Ascending aorta (tissue), 2 donors: Measurements from ENCODE around the gene ATXN7L1. TPM values are rescaled to one million over a fixed set of nuclear protein-coding genes. Genes with fewer than 3 reads are reported as not detected.

Experiments
- DNase-seq, 2 donors: peaks; one replicate each; pipeline ENCODE4 v3.0.0-alpha.2; 2019; ENCODE audit warnings: low spot score in 2 of 2
- H3K27ac ChIP-seq, 2 donors: fragments of 200-600 bp; sonication (generic); one replicate each; pipeline ENCODE4 v1.5.1; 2016 to 2017; ENCODE audit warnings: mild to moderate bottlenecking in 1 of 2
- H3K27me3 ChIP-seq: fragments of 200-600 bp; sonication (generic); one replicate; pipeline ENCODE4 v1.5.1; 2017
- H3K36me3 ChIP-seq, 2 donors: fragments of 200-600 bp; sonication (generic); one replicate each; pipeline ENCODE4 v1.5.1; 2016
- H3K4me1 ChIP-seq, 2 donors: fragments of 200-600 bp; sonication (generic); one replicate each; pipeline ENCODE4 v1.5.1; 2016 to 2017; ENCODE audit warnings: mild to moderate bottlenecking in 1 of 2
- H3K4me3 ChIP-seq, 2 donors: fragments of 200-600 bp; sonication (generic); one replicate each; pipeline ENCODE4 v1.5.1; 2016 to 2017; ENCODE audit warnings: mild to moderate bottlenecking in 1 of 2
- H3K9me3 ChIP-seq, 2 donors: fragments of 200-600 bp; sonication (generic); one replicate each; pipeline ENCODE4 v1.5.1; 2016
- intact Hi-C: fragments of 100-400 bp; cut with DNase I; formaldehyde crosslinking; loops from one replicate; pipeline ENCODE4 v1.15.1; 2023
- total RNA-seq: library from RNA; depleted of rRNA; stranded (reverse); fragments of >200 nt; gene quantifications from one replicate; pipeline ENCODE4 v1.1.0, GENCODE V29; 2016
- TF ChIP-seq, protein P1 (sequence below), 3 experiments: fragments of 200-600 bp in 2 of 3; fragments of 450-650 bp in 1 of 3; sonication (generic) in 2 of 3; IDR thresholded peaks; one replicate each; pipeline ENCODE4 v1.5.1; 2016 to 2019; ENCODE audit warnings: antibody characterized with exemption in 3 of 3, mild to moderate bottlenecking in 1 of 3, moderate library complexity in 1 of 3

ATXN7L1 gene, protein sequence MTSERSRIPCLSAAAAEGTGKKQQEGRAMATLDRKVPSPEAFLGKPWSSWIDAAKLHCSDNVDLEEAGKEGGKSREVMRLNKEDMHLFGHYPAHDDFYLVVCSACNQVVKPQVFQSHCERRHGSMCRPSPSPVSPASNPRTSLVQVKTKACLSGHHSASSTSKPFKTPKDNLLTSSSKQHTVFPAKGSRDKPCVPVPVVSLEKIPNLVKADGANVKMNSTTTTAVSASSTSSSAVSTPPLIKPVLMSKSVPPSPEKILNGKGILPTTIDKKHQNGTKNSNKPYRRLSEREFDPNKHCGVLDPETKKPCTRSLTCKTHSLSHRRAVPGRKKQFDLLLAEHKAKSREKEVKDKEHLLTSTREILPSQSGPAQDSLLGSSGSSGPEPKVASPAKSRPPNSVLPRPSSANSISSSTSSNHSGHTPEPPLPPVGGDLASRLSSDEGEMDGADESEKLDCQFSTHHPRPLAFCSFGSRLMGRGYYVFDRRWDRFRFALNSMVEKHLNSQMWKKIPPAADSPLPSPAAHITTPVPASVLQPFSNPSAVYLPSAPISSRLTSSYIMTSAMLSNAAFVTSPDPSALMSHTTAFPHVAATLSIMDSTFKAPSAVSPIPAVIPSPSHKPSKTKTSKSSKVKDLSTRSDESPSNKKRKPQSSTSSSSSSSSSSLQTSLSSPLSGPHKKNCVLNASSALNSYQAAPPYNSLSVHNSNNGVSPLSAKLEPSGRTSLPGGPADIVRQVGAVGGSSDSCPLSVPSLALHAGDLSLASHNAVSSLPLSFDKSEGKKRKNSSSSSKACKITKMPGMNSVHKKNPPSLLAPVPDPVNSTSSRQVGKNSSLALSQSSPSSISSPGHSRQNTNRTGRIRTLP
- 7.5 TPM for total RNA-seq

DNA sequence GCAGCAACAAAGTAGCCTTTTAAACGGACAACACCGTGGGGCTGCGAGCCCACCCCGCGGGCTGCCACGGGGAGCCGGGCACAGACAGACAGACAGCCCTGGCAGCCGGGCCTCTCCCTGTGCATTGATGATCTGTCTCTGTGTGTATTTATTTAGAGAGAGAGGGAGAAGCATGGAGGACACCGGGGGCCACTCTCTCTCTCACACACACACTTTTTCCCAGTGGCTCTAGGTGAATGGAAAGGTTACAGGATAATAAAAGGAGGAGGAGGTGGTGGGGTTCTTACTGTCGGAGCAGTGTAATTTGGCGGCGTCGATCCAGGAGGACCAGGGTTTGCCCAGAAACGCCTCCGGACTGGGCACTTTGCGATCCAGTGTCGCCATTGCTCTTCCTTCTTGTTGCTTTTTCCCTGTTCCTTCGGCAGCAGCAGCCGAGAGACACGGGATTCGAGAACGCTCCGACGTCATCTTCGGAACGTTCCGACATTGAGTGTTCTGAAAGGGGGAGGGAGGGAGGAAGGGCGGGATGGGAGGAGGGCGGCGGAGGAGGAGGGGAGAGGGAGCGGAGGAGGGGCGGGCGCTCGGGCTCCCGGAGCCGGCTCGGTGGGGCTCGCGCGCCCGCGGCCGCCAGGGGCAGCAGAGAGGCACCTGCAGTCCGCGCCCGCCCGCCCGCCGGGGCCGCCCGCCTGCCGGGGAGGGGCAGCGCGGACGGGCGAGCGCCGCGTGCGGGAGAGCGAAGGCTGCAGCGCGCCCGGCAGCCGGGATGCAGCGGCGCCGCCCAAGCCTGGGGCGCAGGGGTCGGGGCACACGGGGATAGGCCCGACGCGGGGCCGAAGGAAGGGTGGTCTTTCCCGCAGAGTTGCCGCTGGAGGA is at the start of gene ATXN7L1:
Gene ATXN7L1, minus strand, starts transcription at position 509 of the 873 bp plus-strand sequence. Its CDS starts 41 bp downstream, at position 468.
- H3K4me1 ChIP-seq: peaks cover 3 to 4% of the 10 kb centered on the region in 2 donors
- TF ChIP-seq, protein P1, sequence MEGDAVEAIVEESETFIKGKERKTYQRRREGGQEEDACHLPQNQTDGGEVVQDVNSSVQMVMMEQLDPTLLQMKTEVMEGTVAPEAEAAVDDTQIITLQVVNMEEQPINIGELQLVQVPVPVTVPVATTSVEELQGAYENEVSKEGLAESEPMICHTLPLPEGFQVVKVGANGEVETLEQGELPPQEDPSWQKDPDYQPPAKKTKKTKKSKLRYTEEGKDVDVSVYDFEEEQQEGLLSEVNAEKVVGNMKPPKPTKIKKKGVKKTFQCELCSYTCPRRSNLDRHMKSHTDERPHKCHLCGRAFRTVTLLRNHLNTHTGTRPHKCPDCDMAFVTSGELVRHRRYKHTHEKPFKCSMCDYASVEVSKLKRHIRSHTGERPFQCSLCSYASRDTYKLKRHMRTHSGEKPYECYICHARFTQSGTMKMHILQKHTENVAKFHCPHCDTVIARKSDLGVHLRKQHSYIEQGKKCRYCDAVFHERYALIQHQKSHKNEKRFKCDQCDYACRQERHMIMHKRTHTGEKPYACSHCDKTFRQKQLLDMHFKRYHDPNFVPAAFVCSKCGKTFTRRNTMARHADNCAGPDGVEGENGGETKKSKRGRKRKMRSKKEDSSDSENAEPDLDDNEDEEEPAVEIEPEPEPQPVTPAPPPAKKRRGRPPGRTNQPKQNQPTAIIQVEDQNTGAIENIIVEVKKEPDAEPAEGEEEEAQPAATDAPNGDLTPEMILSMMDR (IDR thresholded peaks at IDR 0.05): peak; percentile 28 to 89 (median 52)
- H3K27ac ChIP-seq: peak within 1 kb of the TSS; percentile 58 to 76
- H3K4me3 ChIP-seq: peak within 1 kb of the TSS; percentile 76 to 99
- DNase-seq: peak; percentile 84 to 96
- H3K36me3 ChIP-seq: no peaks in the 10 kb centered on the region
- intact Hi-C loops: loop anchor here (1.0 to 10.0 kb wide), 9 partner anchors 131 to 1291 kb away; partner anchors contain the start of genes CCDC71L, HBP1, NAMPT and PUS7
- no peaks in the 10 kb centered on the region for H3K27me3 ChIP-seq
- no peaks in the 10 kb centered on the region for H3K9me3 ChIP-seq

DNA sequence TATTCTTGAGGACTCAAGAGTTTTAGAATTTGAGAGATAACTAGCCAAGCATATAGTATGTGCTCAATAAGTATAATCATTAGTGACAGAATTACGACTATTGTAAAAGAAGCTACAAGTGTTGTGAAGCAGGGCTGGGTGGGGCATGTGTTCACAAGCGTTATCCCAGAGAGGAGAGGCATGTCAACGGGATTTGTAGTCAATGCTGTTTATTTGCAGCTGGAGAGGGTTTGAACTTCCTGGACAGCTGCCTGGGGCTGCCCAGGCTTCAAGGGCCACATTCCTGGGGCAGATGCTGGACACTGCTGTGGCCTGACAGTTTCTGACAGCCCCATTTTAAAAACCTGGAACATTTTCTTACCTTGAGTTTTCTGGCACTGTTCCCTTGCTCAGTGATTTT is 49.7 kb upstream of the ATXN7L1 start:
- H3K4me3 ChIP-seq: no peak overlapping the region
- no peaks in the 10 kb centered on the region for H3K4me1 ChIP-seq
- TF ChIP-seq, protein P1 (IDR thresholded peaks at IDR 0.05): no peak
- H3K27me3 ChIP-seq: no peaks in the 10 kb centered on the region
- H3K27ac ChIP-seq: no peak overlapping the region
- H3K9me3 ChIP-seq: peaks cover 0 to 8% of the 10 kb centered on the region in 2 donors
- intact Hi-C loops: no loop called here
- no peak for DNase-seq
- H3K36me3 ChIP-seq: peaks cover 0 to 11% of the 10 kb centered on the region in 2 donors

DNA sequence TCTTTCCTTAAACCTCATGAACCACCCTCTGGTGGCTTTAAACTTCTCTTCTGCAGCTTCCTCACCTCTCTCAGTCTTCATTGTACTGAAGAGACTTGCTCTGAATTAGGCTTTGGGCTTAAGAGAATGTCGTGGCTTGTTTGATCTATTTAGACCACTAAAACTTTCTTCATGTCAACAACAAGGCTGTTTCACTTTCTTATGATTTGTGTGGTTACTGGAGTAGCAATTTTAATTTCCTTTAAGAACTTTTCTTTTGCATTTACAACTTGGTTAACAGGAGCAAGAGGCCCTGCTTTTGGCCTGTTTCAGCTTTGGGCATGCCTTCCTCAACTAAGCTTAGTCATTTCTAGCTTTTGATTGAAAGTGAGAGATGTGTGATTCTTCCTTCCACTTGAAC is 48.5 kb upstream of the ATXN7L1 start:
- H3K27me3 ChIP-seq: no peaks in the 10 kb centered on the region
- H3K4me1 ChIP-seq: no peaks in the 10 kb centered on the region
- TF ChIP-seq, protein P1 (IDR thresholded peaks at IDR 0.05): no peak
- DNase-seq: no peak
- no peak overlapping the region for H3K27ac ChIP-seq
- peaks cover 0 to 8% of the 10 kb centered on the region in 2 donors for H3K9me3 ChIP-seq
- no peak overlapping the region for H3K4me3 ChIP-seq
- peaks cover 0 to 11% of the 10 kb centered on the region in 2 donors for H3K36me3 ChIP-seq
- intact Hi-C loops: no loop called here

DNA sequence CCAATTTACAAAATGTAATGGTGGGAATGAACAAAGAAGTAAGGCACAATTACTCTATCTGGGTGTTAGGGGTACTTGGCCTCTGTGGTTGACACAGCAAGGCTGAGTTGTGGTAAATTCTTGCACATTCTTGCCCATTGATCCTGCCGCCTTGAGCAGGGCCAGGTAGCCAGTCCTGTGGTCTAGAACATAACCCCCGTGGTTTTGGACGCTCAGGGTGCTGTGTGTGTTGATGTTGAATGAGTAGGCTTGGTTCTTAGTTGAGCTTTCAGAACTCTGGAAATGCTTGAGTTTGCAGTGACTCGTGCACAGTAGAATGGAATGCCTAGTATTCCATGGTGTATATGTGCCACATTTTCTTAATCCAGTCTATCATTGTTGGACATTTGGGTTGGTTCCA is 44.4 kb upstream of the ATXN7L1 start:
- TF ChIP-seq, protein P1 (IDR thresholded peaks at IDR 0.05): no peak
- no peak for DNase-seq
- H3K36me3 ChIP-seq: peaks cover 0 to 14% of the 10 kb centered on the region in 2 donors
- no peaks in the 10 kb centered on the region for H3K27me3 ChIP-seq
- peaks cover 0 to 8% of the 10 kb centered on the region in 2 donors for H3K9me3 ChIP-seq
- intact Hi-C loops: no loop called here
- no peaks in the 10 kb centered on the region for H3K4me1 ChIP-seq
- H3K27ac ChIP-seq: no peak overlapping the region
- H3K4me3 ChIP-seq: no peak overlapping the region

DNA sequence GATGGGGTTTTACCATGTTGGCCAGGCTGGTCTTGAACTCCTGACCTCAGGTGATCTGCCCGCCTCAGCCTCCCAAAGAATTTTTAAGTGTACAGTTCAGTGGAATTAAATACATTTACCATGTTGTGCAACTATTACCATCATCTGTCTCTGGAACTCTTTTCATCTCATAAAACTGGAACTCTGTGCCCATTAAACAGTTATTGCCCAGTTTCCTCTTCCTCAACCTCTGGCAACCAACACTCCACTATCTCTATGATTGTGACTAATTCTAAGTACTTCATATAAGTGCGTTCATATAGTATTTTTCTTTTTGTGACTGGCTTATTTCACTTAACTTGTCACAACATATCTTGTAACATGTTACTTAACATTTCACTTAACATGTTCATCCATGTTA is 41.3 kb upstream of the ATXN7L1 start:
- DNase-seq: no peak
- TF ChIP-seq, protein P1 (IDR thresholded peaks at IDR 0.05): no peak
- Histone ChIP-seq H3K36me3 (peaks cover 0 to 9% of the 10 kb centered on the region in 2 donors), H3K4me1 (no peaks in the 10 kb centered on the region), H3K27me3 (no peaks in the 10 kb centered on the region), H3K27ac (no peak overlapping the region), H3K4me3 (no peak overlapping the region), H3K9me3 (no peaks in the 10 kb centered on the region)
- intact Hi-C loops: no loop called here
